ENCODE measurements around the gene C4A.
"Not testable (repeated sequence)": the region's sequence is repeated elsewhere in the genome, so short reads cannot be mapped to it uniquely, and the experiment has no call there.

DNA sequence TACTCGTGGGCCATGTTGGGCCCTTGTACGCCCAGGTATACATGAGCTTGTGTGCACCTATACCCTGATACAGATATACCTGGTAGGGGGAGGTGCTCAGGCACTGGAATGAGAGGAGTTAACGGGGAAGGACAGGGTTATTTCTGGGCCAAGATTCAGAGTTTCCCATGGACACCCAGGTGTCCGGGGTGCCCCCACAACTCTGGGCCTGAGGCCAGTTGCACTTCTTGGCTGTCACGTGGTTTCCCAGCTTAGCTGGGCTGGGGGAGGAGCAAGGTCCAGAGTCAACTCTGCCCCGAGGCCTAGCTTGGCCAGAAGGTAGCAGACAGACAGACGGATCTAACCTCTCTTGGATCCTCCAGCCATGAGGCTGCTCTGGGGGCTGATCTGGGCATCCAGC, at the start of gene C4A:
- TF ChIP-seq, protein P1, sequence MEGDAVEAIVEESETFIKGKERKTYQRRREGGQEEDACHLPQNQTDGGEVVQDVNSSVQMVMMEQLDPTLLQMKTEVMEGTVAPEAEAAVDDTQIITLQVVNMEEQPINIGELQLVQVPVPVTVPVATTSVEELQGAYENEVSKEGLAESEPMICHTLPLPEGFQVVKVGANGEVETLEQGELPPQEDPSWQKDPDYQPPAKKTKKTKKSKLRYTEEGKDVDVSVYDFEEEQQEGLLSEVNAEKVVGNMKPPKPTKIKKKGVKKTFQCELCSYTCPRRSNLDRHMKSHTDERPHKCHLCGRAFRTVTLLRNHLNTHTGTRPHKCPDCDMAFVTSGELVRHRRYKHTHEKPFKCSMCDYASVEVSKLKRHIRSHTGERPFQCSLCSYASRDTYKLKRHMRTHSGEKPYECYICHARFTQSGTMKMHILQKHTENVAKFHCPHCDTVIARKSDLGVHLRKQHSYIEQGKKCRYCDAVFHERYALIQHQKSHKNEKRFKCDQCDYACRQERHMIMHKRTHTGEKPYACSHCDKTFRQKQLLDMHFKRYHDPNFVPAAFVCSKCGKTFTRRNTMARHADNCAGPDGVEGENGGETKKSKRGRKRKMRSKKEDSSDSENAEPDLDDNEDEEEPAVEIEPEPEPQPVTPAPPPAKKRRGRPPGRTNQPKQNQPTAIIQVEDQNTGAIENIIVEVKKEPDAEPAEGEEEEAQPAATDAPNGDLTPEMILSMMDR (IDR thresholded peaks at IDR 0.05): not testable (repeated sequence)
- not testable (repeated sequence) for TF ChIP-seq POLR2A (IDR thresholded peaks at IDR 0.05)
